Eye (tissue), 1 donor: ENCODE results near the gene SLC66A2.

Source experiments
- DNase-seq: peaks from one replicate; pipeline ENCODE4 v3.0.0-alpha.2; 2015

SLC66A2 gene

GRCh38 chr18:79917169-79917852, 34.1 kb downstream of the SLC66A2 start:
- DNase-seq = no peak

GRCh38 chr18:79916546-79917168, 34.8 kb downstream of the SLC66A2 start:
- DNase-seq = no peak

- no peak for DNase-seq
These were observed 35.3 kb downstream of the SLC66A2 start for GRCh38 chr18:79916128-79916494.

- DNase-seq = no peak
These were observed 36.0 kb downstream of the SLC66A2 start for GRCh38 chr18:79915161-79916127.

GRCh38 chr18:79914614-79915160, 36.8 kb downstream of the SLC66A2 start:
- no peak for DNase-seq

- DNase-seq = no peak
These were observed 38.2 kb downstream of the SLC66A2 start for GRCh38 chr18:79912994-79913831.

- no peak for DNase-seq
These were observed 39.0 kb downstream of the SLC66A2 start for GRCh38 chr18:79912409-79912991.

- DNase-seq = peak; percentile 60
These were observed 39.8 kb downstream of the SLC66A2 start for GRCh38 chr18:79911344-79912270.

- no peak for DNase-seq
These were observed 40.7 kb downstream of the SLC66A2 start for GRCh38 chr18:79910563-79911343.

- DNase-seq = no peak
These were observed 44.7 kb downstream of the SLC66A2 start for GRCh38 chr18:79906706-79907105.

- no peak for DNase-seq
These were observed 45.5 kb downstream of the SLC66A2 start for GRCh38 chr18:79905993-79906392.

GRCh38 chr18:79905389-79905911, 46.0 kb downstream of the SLC66A2 start:
- DNase-seq = no peak

GRCh38 chr18:79904357-79905147, 46.9 kb downstream of the SLC66A2 start:
- no peak for DNase-seq

GRCh38 chr18:79903787-79904356, 47.6 kb downstream of the SLC66A2 start:
- DNase-seq = no peak

GRCh38 chr18:79903071-79903635, 48.3 kb downstream of the SLC66A2 start:
- DNase-seq = no peak

GRCh38 chr18:79902640-79903039, 48.8 kb downstream of the SLC66A2 start:
- DNase-seq = no peak

GRCh38 chr18:79902075-79902474, 49.4 kb downstream of the SLC66A2 start:
- no peak for DNase-seq

- DNase-seq = no peak
These were observed 49.8 kb downstream of the SLC66A2 start for GRCh38 chr18:79901665-79902064.
